ENCODE results near the gene NCS1. TPM values are rescaled to one million over a fixed set of nuclear protein-coding genes. Genes with fewer than 3 reads are reported as not detected.

The NCS1 gene
- total RNA-seq, 1 donor from 2014 or later: 20.1 TPM

DNA sequence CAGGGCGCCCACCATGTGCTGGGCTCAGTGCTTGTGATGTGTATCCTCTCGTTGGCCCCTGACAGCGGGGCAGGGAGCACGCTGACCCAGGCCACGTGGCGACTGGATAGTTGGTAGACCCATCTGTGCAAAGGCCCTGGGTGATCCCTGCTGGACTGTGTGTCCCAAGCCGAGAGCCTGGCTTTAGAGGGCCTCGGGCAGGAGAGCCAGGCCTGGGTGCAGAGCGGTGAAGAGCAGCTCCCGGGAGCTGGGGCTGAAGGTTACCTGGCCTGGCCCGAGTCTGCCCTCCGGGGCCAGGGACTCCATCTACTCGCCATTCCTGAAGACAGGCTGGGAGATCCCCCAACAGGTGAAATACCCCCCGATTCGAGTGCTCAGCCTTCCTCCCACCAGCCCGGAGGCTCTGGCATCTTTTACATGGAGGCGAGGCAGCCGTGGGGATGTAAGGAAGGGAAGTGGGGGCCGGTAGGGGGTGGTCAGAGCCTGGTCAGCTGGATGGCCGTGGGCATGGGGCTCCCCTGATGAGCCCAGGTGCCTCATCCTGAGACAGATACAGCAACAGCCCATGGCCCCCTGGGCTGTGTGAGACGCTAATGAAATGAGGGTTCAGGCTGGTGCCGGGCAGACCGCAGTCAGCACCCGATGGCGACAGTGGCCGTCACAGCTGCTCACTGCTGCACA, 19.0 kb downstream of the NCS1 start:
- H3K9me3 Mint-ChIP-seq (ENCODE audit: unreplicated experiment): no peaks in the 10 kb centered on the region
- no peak for DNase-seq (ENCODE audit: low spot score)
- TF ChIP-seq, protein P1, sequence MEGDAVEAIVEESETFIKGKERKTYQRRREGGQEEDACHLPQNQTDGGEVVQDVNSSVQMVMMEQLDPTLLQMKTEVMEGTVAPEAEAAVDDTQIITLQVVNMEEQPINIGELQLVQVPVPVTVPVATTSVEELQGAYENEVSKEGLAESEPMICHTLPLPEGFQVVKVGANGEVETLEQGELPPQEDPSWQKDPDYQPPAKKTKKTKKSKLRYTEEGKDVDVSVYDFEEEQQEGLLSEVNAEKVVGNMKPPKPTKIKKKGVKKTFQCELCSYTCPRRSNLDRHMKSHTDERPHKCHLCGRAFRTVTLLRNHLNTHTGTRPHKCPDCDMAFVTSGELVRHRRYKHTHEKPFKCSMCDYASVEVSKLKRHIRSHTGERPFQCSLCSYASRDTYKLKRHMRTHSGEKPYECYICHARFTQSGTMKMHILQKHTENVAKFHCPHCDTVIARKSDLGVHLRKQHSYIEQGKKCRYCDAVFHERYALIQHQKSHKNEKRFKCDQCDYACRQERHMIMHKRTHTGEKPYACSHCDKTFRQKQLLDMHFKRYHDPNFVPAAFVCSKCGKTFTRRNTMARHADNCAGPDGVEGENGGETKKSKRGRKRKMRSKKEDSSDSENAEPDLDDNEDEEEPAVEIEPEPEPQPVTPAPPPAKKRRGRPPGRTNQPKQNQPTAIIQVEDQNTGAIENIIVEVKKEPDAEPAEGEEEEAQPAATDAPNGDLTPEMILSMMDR (IDR thresholded peaks at IDR 0.05; ENCODE audit: unreplicated experiment): no peak
- H3K27ac Mint-ChIP-seq (ENCODE audit: unreplicated experiment): no peak overlapping the region
- H3K4me3 Mint-ChIP-seq (ENCODE audit: unreplicated experiment): no peak overlapping the region
- peaks cover 7% of the 10 kb centered on the region for H3K27me3 Mint-ChIP-seq (ENCODE audit: unreplicated experiment)
- H3K36me3 Mint-ChIP-seq (ENCODE audit: low read depth, unreplicated experiment): peaks cover 2% of the 10 kb centered on the region
- H3K4me1 Mint-ChIP-seq (ENCODE audit: unreplicated experiment): peaks cover 11% of the 10 kb centered on the region

DNA sequence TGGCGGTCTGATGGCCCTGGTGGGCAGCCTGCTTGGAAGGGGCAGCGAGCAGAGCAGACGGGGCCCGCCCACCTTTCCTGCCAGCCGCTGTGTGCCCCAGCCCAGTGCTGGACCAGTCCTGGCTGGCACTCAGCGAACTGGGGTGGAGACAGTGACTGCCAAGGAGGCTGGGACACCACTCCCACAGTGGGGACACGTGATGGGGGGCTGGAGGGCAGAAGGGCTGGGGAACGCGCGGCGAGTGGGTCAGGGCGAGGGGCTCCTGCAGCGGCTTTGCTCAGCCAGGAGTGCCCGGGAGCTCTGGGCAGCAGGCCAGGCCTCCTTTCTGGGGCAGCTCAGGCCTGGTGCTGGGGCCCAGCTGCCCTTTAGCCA, 19.5 kb downstream of the NCS1 start:
- H3K27me3 Mint-ChIP-seq (ENCODE audit: unreplicated experiment): peaks cover 7% of the 10 kb centered on the region
- no peak for DNase-seq (ENCODE audit: low spot score)
- H3K36me3 Mint-ChIP-seq (ENCODE audit: low read depth, unreplicated experiment): no peaks in the 10 kb centered on the region
- no peaks in the 10 kb centered on the region for H3K9me3 Mint-ChIP-seq (ENCODE audit: unreplicated experiment)
- peaks cover 7% of the 10 kb centered on the region for H3K4me1 Mint-ChIP-seq (ENCODE audit: unreplicated experiment)
- H3K27ac Mint-ChIP-seq (ENCODE audit: unreplicated experiment): no peak overlapping the region
- TF ChIP-seq, protein P1 (IDR thresholded peaks at IDR 0.05; ENCODE audit: unreplicated experiment): no peak
- H3K4me3 Mint-ChIP-seq (ENCODE audit: unreplicated experiment): no peak overlapping the region

- Mint-ChIP-seq H3K36me3 (ENCODE audit: low read depth, unreplicated experiment) (no peaks in the 10 kb centered on the region), H3K4me1 (ENCODE audit: unreplicated experiment) (peaks cover 6% of the 10 kb centered on the region), H3K27ac (ENCODE audit: unreplicated experiment) (no peak overlapping the region), H3K4me3 (ENCODE audit: unreplicated experiment) (no peak overlapping the region), H3K9me3 (ENCODE audit: unreplicated experiment) (no peaks in the 10 kb centered on the region), H3K27me3 (ENCODE audit: unreplicated experiment) (peaks cover 7% of the 10 kb centered on the region)
- TF ChIP-seq, protein P1 (IDR thresholded peaks at IDR 0.05; ENCODE audit: unreplicated experiment): no peak
- DNase-seq (ENCODE audit: low spot score): no peak
Observed at GRCh38 chr9:130192382-130192999, 20.3 kb downstream of the NCS1 start.

GRCh38 chr9:130193103-130193502, 20.9 kb downstream of the NCS1 start:
- DNase-seq (ENCODE audit: low spot score): no peak
- Mint-ChIP-seq H3K4me3 (ENCODE audit: unreplicated experiment) (no peak overlapping the region), H3K27me3 (ENCODE audit: unreplicated experiment) (peaks cover 5% of the 10 kb centered on the region), H3K27ac (ENCODE audit: unreplicated experiment) (no peak overlapping the region), H3K4me1 (ENCODE audit: unreplicated experiment) (peaks cover 4% of the 10 kb centered on the region), H3K36me3 (ENCODE audit: low read depth, unreplicated experiment) (no peaks in the 10 kb centered on the region), H3K9me3 (ENCODE audit: unreplicated experiment) (no peaks in the 10 kb centered on the region)
- TF ChIP-seq, protein P1 (IDR thresholded peaks at IDR 0.05; ENCODE audit: unreplicated experiment): no peak

Measured in endothelial cell (in vitro differentiated cells).